A204.1 (cell line): ENCODE data around the gene GPR55.

ENCODE experiments used
- FAIRE-seq: peaks from 2 replicates; lab custom pipeline; 2012; peaks lifted over from hg19 to GRCh38; lab: Jason Lieb, UNC

GPR55 gene

DNA sequence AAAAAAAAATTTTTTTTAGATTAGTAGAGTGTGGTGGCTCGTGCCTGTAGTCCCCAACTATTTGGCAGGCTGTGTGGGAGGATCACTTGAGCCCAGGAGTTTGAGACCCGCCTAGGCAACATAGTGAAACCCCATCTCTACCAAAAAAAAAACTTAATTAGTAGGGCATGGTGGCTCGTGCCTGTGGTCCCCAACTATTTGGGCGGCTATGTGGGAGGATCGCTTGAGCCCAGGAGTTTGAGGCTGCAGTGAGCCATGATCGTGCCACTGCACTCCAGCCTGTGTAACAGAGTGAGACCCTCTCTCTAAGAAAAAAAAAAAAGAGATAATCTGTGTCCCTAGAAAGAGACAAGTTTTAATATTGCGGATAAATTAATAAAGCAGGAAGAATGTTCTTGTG, 8.8 kb downstream of the GPR55 start:
- no peak for FAIRE-seq

DNA sequence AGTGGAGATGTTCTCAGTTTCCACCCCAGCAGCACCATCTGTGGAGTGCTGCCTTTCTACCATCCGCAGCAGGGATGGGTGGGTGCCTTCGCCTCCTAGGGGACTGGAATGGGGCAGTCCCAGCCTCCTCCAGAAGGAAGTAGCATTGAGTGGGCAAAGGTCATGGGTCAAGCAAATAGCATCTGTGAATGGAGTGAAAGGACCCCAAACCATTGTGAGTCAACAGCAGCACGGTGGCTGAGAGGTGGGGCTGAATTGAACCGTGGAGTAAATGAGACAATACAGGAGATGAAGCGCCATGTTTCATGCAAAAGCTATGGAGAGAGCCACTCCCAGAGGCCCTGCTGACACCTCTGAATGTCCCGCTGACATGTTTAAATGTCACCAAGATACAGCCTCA, 9.7 kb downstream of the GPR55 start:
- FAIRE-seq, result no peak

DNA sequence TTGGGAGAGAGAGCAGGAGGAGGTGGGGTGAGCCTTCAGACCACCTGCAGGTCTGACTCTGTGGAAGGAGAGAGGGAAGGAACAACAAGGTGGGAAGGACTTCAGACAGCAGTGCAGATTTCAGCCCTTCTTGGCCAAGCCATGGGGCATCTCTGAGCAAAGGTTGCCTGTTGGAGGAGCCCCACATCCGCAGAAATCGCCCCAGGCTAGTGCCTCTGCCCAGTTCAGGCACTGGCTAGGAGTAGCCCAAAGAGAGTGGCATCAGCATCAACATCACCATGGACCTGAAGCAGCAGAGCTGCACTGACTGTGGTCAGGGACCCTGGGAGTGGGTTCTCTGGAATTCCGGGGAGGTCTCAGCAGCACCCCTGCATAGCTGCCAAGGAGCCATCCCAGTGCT, 10.2 kb downstream of the GPR55 start:
- no peak for FAIRE-seq

DNA sequence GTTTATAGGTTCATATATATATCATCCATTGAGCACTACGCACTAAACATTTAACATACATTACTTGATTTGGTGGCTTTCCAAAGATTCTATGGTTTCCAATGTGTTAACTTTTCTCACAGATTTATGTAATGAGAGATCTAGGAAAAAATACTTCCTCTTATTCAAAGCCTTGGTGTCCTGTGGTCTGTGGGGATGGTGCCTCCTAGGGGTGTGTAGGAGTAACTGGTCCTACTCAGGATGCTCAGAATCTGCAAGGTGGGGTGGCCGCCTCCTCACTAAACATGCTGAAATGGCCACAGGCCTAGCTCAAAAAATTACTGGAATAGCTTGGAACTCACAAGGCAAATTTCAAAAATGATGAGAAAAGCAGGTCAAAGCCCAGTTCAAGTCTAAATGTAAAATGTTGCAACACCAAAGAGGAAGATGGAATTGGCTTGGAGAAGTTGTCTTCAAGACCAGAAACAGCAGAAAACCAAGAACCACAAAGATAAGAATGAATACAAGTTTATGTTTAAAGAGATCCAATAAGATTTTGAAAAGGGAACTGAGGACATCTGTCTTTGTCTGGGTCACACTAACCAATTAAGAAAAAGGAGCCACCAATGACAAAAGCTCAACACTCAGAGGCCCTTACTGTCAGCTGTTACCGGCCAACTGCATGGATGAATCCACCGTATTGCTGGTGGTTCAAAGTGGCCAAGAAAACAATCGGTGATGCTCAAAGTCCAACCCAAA, 11.5 kb downstream of the GPR55 start:
- no peak for FAIRE-seq

DNA sequence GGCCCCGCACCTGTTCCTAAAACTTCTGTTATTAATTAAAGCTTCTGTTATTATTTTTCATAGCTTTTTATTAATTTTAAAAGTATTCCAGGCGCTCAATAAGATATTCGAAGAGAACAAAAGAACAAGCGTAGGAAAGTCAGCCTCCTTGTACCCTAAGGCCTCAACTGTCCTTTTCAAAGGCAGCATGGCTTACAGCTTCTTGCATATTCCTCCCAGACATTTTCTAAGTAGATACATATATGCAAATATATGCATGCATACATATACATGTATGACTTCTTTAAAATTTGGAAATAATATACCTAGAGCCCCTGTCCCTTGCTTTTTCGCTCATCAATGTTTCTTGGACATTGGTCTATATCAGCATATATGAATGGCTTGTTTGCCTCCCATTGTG, 12.3 kb downstream of the GPR55 start:
- no peak for FAIRE-seq

DNA sequence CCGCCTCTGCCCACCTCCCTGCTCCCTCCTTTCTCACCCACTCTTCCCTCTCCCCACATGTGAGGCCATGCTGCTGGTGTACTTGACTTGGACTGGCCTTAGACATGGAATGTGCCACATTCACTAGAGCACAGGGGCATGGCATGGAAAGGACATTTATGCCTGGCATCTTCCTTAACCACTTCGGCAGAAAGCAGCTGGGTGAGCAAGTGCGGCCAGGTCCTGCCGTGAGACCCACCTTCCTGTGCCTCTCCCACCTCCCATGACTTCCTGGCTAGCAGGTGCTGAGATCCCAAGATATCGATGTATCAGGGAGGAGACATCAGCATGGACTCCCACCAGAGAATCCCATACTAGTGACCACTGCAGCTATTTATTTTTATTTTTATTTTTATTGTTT, 13.0 kb downstream of the GPR55 start:
- FAIRE-seq, result no peak

DNA sequence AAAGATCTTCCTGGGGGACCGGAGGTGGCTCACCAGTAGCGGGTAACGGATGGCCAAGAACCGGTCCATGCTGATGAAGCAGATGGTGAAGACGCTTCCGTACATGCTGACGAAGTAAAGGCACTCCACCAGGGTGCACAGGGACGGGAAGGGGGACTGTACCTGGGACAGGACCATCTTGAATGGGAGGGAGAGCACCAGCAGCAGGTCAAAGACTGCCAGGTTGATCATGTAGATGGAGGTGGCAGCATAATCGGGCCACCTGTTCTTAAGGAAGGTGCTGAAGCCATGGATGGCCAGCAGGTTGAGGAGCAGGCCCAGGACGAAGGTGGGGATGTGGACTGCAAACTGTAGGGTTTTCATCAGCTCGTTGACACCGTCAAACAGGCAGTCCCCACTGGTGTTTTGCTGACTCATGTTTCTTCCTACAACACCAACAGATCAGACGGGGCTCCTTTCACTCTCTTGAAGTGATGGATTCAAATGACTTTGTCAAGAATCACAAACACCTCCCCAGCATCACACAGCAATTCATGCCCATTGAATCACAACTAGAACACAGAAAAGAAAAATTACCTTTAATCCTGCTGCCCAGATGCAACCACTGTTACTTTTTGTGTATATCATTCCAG, 14.4 kb downstream of the GPR55 start:
- no peak for FAIRE-seq

DNA sequence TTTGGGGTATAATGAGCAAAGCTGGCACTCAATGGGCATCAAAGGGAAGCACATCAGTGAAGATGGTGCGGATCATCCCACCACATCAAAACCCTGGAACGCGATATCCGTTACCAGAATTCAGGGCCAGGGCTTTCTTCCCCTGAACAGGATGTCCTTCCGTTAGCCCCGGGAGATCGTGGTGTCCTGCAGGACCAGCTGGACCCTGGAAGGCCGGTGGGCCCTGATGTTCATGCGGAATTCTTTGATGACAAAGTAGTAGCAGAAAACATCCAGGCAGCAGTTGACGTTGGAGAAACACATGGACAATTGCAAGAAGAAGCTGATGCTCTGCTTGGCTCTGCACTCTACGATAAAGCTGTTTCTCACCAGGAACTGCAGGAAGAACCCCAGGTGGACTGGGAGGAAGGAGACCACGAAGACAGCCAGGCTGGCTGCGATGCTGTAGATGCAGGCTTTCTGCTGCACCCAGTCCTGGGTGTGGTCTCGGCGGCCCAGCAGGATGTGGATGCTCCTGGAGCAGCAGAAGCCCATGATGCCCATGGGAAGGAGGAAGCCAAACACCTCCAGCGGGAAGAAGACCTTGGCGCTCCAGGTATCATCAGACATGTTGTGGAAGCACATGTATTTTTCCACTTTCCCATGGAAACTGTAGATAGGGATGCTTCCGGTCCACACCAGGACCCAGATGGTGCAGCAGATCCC, 15.0 kb downstream of the GPR55 start:
- no peak for FAIRE-seq

DNA sequence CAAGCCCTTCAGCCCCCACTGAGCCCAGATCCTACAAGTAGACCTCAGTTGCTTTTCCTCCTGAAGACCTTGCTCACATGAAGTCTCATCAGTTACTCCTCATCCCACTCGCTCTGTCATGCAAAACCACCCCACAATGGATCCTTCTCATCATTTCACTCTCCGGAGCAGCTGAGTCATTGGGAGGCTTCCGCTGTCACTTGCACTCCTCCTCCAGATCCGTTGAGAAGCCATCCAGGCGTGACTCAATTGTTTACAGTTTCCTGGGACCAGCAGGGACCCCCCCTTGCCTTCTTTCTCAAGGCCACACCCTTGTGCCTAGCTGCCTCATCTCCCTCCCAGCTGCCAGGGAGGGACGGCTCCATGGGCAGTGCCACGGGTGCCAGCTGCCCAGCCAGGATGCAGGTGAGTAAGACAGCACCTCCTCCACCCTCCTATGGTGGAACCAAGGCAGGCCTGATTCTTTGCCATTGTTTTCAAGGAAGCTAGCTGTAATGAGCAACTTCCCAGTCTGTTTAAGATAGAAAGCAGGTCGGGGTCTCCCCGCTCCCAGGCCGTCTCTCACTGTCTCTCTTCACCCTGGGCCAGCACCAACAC, 16.3 kb downstream of the GPR55 start:
- FAIRE-seq, result no peak

DNA sequence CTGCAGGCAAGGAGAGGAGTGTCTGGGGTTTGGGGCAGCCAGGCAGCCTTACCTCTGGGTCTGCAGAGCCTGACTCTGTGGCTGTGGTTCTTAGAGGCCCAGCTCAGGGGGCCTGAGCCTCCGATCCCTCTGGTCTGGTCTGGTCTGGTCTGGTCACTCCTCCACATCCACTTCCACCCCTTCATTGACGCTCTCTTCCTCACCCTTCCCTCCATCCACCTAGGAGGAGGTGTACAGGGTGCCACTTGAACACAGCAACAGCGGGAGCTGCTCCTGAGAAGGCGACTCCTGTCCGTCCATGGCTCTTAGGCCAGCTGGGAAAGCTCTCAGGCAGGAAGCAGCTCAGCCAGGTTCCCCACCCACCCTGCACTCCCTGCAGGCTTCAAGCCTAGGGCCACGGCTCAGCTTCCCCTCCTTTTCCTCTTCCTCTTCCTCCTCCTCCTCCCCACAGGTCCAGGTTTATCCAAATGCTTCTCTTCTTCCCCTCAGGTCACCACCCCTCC, 16.9 kb downstream of the GPR55 start:
- FAIRE-seq, result no peak

DNA sequence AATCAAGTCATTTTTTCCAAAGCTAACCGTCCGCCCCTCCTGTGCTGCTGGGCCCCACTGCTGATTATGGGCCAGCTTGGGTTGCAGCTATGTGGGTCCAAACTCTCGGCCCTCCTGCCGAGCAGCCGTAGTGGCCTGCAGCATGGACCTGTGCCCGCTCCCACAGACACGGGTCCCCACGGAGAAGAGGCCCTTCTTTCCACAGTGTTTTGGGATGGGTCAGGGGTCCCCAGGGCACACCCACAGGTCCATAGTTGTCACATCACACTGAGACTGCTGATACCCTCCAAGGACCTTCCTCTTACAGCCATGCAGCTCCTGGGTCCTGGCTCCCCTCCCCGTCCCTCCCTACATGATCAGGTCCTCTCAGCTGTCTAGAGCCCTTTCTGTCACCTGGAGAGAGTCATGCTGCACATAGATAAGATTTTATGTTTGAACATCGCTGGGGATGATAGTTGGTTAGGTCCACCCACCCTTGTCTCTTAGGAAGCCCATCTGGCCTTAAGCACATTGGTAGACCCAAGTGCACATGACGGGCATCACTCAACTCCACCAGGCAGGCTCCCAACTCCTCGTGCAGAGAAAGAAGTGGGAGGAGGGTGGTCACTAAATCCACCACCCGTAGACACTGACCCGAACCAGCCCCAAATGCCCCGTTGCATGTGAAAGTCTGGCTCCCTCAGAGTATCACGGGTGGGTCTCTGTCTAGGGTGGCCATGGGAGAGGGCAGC, 17.5 kb downstream of the GPR55 start:
- no peak for FAIRE-seq

DNA sequence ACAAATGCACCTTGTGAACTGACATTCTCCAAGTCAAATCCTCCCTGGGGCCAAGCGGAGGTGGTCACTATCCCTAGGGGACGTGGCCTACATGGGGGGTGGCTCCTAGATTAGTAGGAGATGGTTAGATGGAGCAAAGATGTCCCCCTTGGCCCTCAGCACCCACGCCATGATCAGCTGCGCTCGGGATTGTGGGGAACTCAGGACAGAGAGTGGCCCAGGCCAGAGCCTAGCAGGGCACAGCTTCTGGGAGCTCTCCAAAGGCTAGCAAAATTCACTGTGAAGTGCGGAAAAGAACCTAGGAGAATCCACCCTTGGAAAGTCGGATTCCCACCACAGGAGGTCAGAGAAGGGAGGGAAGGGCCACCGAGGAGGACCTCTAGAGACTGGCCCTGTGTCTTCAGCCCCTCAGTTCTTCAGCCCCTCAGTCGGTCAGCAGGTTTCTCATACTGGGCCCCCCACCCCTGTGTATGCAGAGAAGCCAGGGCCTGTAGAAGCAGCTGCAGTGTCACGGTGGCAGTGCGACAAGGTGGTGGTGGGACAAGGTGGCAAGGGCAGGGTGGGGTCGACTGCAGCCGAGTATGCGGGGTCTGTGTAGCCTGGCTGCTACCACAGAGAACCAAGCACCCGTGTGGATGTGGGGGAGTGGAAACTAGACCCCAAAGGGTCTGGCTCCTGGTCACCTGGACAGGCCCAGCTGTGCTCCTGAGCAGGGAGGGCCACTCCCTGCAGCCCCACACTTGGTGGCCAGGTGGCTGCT, 18.4 kb downstream of the GPR55 start:
- FAIRE-seq, result no peak

DNA sequence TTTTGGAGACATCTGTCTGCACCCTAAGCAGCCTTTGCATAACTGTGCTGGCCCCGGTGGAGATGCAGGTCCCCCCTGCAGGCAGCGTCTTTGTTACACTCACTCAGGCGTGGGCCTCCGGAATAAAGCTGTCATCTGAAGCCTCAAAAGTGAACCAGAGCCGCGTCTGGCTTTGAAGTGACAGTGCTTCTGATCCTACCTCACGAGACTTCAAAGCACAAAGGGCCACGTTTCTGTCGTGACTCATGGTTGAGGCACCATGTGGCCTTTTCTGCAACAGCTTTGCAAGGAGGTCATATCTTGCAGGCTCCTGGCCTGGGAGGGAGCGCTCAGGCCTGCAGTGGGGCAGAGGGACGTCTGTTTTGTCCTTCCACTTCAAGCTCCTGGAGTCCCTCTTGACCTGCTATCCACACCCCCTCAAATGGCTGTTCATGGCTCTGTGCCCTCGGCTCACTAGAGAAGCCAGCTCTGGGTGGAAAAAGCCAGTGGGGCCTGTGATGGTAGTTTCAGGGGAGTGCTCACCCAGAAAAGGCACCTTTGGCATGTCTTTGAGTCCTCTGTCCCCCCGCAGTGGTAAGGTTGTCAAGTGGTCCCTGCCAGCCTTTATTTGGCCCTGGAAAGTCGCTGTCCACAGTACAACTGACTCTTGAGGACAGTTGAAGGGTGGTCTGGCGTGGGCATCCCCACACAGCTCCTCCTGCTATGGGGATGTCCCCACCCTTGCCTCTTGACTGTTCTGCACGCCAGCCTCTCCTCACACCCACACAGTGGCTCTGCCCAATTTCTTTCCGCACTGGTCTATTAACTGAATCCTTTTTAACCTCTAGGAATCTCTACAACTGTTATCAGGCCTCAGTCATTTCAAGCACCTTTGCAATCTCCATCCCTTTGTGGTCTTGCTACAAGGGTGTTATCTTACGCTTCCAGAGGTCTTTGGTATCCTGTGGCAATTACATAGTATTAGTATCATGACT, 19.3 kb downstream of the GPR55 start:
- no peak for FAIRE-seq

DNA sequence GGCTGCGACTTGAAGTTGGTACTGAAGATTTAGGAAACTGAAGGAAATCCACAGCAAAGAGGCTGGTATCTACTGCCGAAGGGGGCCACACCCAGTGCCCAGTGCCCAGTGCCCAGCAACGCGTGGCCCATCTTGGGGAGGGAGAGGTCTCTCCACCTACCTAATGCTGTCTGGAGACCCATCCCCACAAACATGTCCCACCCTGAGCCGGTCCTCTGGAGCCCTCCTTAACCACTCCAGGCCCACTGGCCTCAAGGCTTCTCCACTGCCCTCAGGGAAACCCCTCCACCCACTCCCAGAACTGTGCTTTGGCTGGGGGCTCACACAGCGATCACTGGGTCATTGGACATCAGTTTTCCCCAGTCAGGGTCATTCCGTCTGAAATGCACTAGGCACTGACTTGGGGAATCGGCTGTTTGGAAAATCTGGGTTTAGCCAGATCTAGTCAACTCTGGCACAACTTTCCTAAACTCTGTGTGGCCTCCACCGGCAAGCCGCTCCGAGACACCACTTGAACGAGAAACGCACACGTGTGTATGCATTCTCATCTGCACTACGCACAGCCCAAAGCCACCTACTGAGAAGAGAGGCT, 20.1 kb downstream of the GPR55 start:
- FAIRE-seq, result no peak

DNA sequence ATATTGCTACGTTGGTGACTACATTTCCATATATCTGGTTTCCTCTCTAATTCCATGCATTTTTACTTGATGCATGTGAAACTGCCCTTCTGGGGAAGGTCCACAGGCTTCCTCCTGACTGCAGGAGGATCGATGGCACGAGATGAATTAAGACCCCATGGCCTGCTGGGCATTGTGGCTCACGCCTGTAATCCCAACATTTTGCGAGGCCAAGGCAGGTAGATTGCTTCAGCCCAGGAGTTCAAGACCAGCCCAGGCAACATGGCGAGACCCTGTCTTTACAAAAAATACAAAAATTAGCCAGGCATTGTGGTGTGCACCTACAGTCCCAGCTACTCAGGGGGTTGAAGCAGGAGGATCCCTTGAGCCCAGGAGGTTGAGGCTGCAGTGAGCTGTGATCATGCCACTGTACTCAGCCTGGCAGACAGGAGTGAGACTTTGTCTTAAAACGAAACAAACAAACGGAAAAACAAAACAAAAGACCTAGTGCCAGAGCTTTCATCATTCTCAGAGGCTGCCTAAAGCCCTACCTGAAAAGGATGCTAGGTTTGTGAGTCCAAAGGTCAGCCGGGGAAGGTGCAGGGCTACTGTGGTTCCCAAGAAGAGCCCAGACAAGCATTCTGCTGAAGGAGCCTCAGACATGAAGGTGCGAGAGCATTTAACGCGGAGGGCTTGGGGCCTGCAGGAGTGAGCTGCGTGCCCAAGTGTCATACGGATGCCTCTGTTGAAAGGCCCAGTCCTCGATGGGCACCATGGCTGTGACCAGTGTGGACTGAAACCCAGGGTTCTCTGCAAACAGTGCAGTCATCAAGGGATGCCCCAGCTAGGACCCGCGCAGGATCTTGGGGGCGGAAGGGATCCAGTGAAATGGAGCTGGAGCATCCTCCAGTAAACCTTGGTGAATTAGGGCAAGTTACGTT, 21.6 kb downstream of the GPR55 start:
- no peak for FAIRE-seq

DNA sequence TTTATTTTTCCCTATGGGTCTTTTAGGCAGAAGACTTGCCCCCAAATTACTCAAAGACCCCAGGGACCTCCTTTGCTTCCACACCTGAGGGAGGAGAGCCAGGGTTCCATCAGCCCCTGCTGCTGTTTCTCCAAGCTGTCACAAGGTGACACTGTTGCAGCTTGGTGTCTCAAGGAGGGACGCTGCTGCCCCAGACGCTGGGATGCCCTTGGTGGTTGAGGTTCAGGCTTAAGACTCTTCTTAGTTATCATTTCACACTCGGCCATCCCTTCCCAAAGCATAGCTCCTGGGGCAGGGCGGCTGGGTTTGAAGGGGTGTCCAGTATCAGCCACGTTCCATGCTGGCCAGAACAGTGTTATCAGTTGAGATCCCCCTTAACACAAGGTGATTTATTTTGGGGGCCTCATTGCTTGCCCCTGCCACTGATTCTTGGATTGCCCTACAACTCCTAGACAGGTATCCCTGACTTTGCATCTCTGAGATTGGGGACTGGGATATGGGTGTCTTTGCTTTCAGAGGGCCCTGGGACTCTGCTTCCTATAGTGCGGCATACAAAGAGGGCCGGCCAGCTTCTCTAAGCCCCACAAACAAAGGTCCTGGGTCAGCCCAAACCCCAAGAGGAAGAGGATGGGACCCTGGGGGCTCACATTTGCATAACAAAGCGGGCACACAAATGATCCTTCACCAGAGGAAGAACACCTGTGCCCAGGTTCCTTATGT, 22.7 kb downstream of the GPR55 start:
- no peak for FAIRE-seq

DNA sequence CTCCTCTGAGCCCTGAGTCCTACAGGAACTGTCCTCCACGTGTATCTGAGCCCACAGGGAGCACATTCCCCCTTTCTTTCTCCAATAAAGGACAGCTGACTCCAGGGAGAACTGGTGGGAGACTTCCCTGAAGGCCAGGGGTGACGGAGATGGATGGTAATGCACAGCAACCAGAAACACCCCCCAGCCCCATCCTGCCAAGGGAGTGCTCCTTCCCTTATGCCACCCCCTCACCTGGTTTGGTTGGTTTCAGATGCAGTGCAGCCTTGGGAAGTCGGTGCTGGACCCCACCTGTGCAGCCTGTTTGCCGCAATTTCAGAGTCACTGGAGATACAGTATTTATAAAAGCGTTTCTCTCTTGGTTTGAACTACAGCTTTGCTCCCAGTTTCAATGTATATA, 24.0 kb downstream of the GPR55 start:
- FAIRE-seq, result no peak

DNA sequence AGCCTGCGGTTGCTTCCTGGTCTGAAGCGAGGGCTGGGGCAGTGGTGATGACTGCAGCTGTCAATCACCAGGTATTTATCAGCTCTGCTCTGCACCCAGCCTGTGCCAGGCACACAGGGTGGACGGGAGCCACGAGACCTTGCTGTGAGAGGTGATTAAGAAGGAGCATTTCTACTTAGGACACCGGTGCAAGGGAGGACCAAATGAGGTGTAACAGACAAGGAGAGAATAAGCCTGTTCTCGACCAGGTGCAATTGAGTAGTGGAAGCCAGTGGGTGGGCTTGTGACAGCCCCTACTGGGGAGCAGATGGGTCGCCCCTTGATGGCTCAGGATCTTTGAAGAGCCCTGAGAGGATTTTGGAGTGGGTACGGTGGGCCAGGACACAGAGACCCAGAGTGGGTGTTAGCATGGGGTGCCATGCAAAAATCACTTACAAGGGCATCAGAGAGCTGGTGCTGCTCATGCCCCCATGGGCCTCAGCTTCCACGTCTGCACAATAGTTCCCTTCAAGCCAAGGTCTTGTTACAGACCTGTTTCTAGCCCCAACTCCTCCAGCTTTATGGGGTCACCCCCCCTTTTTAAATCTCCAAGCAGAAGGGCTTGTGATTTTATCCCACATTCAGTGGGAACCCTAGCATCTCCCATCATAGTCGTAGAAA, 24.6 kb downstream of the GPR55 start:
- no peak for FAIRE-seq
